Activated CD4-positive, alpha-beta T cell treated with anti-CD3 and anti-CD28 coated beads, Interleukin-2, amount 50 U/mL, for 24 hours (primary cell): Measurements from ENCODE around the gene NPAS2.

ENCODE experiments used
- DNase-seq, 2 donors: peaks; one replicate each; pipeline ENCODE4 v3.0.0-alpha.2; 2020; ENCODE audit warnings: low read depth in 1 of 2, low spot score in 1 of 2

The NPAS2 gene, protein sequence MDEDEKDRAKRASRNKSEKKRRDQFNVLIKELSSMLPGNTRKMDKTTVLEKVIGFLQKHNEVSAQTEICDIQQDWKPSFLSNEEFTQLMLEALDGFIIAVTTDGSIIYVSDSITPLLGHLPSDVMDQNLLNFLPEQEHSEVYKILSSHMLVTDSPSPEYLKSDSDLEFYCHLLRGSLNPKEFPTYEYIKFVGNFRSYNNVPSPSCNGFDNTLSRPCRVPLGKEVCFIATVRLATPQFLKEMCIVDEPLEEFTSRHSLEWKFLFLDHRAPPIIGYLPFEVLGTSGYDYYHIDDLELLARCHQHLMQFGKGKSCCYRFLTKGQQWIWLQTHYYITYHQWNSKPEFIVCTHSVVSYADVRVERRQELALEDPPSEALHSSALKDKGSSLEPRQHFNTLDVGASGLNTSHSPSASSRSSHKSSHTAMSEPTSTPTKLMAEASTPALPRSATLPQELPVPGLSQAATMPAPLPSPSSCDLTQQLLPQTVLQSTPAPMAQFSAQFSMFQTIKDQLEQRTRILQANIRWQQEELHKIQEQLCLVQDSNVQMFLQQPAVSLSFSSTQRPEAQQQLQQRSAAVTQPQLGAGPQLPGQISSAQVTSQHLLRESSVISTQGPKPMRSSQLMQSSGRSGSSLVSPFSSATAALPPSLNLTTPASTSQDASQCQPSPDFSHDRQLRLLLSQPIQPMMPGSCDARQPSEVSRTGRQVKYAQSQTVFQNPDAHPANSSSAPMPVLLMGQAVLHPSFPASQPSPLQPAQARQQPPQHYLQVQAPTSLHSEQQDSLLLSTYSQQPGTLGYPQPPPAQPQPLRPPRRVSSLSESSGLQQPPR

DNA sequence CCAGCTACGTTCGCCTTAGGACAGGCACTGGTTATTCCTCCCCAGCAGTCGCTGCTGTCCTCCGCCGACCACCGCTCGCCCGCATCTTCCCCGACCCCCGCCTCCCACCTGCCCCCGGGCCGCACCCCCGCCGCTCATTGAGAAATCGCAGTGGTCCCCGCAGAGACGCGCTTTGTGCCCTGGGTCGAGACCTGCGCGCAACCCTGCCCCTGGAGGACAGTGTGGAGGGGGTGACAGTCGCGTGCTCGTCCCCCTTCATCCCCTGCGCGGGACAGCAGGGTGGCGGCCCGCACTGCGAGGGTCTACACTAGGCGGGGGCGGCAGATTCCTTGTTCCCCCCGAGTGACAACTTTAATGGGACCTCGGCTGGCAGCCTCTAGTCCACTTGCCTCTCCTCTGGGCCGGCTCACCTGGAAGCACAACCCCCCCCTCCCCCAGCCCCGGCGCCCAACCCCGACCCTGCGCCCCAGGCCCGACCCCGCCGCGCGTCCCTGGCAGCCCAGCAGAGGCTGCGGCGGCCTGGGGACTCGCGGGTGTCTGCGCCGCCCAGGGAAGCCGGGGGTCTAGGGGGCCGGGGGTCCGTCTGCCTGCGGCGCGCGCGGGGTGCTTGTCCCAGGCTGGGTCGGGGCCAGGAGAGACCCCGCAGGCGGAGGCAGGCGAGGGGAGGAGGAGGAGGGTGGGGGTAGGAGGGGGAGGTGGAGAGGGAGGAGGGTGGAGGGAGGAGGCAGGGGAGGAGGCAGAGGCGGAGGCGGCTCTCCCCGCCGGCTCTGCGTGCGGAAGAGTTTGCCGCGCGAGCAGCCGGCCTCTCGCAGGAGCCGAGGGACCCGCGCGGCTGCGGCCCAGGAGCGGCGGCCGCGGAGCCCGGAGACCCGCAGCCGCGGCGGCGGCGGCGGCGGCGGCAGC lies at the start of gene NPAS2:
TSS of gene NPAS2 (plus strand) at position 770 of the 903 bp plus-strand sequence. CDS start 84,616 bp downstream, outside the sequence.
- no peak for DNase-seq

DNA sequence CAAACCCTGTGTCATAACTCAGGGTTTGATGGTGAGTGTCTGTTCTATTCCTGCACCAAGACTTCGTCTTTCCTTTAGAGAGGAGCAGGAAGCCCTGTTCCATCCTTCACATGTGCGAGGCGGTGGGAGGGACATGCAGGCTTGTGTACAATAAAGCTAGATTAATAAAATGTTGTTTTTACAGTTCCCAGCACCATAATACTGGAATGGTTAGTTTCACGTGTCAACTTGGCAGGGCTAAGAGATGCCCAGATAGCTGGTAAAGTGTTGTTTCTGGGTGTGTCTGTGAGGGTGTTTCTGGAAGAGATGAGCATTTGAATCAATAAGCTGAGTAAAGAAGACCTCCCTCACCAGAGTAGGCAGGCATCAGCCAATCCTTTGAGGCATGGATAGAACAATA lies 48.8 kb upstream of the NPAS2 start:
- DNase-seq, result no peak

DNA sequence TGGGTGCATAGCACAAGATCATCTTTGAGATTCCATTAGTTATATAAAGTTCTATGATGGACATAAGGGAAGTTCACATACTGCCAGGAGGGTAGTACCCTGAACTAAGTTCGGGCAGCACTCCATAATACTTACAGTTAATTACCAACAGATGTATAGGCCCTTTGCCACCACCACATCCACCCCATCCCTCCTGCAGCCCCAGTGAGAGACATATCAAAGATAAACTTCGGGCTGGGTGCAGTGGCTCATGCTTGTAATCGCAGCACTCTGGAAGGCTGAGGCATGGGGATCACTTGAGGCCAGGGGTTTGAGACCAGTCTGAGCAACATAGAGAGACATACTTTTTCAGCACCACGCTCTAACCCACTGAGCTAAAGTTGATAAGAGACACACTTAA lies 46.4 kb upstream of the NPAS2 start:
- no peak for DNase-seq

DNA sequence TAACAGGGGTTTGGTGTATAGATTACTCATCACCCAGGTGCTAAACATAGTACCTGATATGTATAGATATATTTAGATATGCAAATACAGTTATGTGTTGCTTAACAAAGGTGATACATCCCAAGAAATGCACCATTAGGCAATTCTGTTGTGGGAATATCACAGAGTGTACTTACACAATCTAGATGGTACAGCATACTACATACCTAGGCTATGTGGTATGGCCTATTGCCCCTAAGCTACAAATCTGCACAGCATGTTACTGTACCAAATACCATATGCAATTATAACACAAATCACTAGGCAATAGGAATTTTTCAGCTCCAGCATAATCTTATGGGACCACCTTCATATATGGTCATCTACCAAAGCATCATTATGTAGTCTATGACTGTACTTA lies 43.5 kb upstream of the NPAS2 start:
- DNase-seq, result no peak

DNA sequence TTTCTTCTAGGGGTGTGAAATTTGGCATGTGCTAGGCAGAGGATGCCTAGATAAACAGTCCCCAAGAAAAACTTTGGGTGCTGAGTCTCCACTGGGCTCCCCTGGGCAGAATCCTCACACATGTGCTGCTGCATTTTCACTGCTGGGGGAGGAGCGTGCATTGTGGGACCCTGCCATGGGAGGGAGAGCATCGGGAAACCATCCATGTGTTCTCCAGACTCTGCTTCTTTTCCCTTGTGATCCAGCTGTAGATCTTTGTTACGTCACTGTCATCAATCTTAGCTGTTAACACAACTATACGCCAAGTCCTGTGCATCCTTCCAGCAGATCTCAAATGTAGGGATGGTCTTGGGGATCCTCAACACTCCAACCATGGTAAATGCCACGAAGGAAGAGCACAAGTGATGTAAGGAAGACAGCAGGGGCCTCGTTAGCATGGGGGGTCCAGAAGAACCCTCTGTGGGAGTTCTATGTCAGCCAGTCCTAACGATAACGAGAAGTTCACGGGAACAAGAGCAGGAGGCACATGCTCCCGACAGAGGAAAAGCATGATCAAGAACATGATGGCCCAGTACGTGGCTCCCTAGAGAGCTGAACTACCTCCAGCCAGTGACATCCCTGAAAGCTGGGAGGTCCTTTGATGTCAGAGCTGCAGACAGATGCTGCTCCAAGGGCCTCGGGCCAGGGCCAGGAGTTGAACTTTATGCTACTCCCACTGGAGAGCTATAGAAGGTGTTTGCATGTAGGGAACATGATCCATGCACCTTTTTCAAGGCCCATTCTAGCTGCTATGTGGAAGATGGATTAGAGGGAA lies 41.1 kb upstream of the NPAS2 start:
- no peak for DNase-seq

DNA sequence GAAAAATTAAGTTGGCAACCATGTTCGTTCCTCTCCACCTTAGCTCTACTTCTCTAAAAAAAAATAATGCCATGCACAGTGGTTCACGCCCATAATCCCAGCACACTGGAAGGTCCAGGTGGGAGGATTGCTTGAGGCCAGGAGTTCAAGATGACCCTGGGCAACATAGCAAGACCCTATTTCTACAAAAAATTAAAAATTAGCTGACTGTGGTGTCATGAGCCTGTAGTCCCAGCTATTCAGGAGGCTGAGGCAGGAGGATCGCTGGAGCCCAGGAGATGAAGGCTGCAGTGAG lies 40.1 kb upstream of the NPAS2 start:
- no peak for DNase-seq

DNA sequence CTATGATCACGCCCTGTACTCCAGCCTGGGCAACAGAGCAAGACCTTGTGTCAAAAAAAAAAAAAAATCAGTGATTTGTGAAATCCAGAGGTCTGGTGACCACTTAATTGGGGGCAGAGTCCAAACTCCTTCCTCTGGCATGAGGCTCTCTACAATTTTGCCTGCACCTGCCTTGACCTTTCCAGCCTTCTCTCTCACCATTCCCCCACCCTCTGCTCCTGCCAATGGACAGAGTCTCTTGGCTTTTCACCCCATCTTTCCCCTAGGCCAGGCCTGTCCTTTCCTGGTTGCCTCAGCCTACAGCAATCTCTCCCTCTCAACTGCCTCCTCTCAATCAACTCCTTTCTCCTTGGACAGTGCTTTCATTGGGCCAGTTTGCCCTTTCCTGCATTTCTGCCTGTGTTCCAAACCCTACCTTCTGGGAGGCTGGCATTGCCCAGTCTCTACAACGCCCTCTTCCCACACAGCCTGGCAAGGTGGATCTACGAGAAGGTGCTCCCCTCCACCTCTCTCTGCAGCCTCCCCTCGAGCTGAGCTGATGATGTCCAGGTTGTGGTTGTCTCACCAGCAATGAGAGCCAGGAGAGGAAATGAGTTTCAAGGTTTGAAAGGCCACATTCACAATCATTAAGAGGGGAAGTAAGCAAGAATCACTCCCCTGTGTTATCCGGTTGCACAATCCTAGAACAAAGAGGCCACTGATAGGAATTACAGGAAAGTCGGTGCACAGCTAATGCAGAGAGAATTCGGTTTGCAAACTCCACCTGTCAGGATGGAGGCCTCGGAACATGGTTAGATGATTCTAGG lies 39.5 kb upstream of the NPAS2 start:
- DNase-seq, result no peak

DNA sequence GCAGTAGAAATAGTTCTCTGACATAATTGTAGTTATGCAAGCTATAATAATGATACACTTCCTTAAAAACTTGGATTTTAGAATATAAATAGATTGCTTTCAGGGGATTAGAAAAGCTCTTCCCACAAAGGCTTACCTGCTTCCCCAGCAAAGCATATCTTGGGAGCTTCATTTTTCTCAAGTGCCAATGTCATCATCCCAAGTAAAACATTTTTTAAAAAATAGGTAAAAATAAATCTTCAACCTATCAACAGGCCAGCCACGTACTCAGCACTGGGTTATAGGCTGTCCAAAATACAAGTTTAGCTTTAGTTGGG lies 39.0 kb upstream of the NPAS2 start:
- DNase-seq, result no peak

DNA sequence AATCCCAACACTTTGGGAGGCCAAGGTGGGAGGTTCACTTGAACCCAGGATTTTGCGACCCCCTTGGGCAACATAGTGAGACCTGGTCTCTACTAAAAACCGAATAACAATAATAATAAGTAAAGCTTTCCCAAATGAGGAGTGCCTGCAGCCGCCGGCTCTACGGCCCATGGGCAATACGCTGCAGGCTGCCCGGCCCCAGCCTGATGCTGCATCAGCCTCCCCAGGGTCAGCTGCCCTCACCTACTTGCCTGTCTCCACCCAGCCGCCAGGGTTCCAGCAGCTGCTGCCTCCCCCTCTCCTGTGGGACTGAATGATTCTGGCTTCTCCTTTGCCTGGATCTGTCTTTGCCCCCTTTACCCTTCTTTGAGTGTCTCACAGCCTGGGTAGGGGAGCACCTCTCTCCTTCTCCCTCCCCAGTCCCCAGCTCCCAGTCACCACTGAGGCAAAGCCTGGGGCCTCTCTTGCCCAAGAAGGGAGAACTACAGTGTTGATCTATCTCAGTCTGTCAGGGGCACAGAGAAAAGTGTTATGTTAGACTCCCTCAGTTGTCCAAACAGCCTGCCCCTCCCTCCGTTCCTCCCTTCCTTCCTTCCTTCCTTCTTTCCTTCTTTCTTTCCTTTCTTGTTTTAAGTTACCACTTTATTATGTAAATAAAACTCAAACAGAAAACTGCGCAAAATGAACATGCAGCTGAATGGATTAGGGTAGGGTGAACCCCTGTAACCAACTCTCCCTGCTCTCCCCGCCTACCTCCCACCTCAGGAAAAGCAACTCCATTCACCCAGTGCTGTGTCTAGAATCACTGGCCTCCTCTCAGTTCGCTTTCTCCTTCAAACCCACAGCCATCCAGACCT lies 38.2 kb upstream of the NPAS2 start:
- no peak for DNase-seq

DNA sequence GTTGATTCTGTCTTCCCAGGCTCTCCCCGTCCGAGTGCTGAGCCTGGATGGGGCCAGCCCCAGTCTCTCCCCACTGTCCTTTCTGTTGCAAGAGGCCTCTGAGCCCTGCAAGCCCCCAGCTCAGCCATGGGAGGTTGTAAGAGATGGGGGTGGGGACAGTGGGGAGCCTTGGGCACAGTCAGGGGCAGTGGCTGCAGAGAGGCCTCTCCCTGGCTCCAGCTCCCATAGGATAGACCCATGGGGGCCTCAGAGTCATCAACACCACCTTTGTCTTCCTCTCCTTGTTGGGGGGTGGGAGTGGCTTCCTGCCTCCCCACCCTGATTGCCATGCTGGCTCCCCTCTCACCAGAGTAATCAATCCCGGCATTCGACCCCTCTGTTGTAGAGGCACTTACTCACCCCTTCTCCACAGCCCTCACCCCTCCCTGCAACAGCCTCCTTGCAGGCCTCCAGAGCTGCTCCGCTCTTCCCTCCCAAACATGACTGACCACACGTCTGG lies 37.5 kb upstream of the NPAS2 start:
- DNase-seq, result no peak

DNA sequence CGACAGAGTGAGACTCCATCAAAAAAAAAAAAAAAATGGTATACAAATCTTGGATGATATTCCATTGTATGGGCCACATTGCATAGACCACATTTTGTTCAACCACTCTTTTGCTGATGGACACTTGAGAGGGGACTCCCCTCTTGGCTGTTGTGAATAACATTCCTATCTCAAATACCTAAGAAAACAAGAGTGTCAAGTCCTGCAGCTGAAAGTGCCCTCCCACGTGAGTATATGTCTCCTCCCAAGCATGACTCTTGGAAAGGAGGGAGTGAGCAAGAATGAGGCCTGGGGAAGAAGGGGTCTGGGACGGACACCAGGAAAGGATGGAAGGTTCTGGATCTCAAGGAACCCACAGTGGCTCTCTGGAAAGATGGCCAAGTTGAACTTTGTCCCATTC lies 36.0 kb upstream of the NPAS2 start:
- DNase-seq, result no peak

DNA sequence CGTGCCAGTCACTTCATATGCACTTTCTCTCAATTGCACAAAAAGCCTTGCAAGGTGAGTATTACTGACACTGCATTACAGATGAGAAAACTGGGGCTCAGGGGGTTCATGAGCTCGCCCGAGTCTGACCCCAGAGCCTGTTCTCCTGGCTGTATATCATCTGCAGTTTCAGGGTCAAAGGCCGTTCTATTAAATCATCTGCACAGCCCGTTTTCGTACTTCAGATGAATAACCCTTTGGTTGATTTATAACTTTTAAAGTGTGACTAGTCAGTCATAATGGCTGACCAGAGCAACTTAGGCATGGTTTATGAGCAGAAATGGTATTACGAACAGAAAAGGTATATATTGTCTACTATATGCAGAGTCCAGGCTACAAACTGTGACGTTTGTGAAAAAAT lies 35.3 kb upstream of the NPAS2 start:
- no peak for DNase-seq

DNA sequence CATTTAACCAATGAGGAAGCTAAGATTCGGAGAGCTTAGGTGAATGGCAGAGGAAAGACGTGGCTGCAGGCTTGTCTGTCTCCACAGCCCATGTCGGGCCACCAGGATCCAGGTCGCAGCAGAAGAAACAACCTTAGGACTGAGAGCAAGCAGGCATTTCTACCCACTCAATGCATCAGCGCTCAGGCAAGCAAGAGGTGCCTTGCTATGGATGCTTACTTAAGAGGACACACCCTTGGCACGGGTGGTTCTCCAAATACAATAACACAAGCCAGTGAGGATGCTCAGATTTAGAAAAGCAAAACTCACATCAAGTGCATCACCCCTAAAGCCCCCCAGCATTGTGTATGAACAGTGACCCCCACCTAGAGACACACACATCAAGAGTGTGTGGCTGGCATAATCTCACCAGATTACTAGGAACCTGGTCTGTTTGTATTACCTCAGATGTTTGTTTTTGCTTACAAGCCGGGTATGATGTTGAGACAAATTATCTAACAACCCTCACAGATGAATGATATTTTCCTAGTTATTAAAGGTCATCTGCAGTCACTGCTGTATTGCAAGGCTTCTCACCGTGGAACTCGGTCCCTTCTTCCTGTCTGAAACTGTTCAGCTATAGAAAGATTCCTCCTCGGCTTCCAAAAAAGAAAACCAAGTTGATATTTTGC lies 34.2 kb upstream of the NPAS2 start:
- no peak for DNase-seq

DNA sequence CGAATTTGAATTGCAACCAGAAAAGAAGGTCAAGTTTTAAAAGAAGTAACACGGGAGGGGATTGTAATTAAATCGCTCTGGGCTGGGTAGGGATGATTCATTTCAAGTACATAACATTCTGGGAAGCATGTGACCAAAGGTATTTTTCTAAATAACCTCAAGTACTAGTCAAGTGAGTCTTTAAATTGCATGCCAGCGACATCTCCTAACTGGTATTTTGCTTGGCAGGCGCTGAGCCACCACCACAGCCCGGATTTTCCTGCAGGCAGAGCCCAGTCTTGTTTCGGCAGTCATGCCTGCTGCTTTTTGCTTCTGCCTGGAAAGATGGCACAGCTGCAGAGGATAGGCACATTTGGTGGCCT lies 33.7 kb upstream of the NPAS2 start:
- DNase-seq, result no peak

DNA sequence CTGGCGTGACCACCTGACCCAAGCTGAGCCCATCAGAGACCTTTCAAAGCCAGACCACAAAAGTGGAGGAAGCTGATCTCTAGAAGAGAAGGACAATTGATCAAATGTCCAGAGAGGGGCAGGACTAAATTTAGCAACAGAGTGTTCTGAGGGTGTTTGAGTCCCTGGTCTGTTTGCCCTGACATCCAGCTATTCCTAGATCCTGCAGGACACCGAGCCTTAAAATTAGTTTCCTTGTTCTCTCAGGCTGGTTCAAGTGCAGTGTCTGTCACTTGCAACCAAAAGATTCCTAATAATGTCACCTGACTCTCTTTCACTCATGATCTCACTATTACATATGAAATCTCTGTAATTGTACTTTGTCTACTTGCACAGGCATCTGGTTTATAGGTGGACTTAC lies 33.0 kb upstream of the NPAS2 start:
- DNase-seq, result no peak

DNA sequence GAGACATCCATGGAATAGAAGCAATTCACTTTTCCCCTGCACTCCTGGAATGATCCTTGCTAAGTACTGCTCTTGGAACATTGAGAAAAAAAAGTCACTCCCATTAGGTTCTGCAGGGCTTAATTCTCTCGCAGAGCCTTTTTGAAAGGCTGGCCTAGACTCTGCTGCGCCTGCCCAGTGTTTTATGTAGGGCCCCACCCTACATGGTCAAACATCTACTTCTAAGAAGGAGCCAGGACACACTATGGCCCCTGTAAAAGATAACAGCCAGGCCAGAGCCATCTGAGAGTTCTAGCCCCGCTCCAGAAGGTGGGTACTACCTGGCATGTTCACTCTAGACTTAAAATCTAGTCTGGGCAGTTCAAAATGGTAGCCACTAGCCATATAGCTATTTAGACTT lies 30.6 kb upstream of the NPAS2 start:
- DNase-seq, result no peak

DNA sequence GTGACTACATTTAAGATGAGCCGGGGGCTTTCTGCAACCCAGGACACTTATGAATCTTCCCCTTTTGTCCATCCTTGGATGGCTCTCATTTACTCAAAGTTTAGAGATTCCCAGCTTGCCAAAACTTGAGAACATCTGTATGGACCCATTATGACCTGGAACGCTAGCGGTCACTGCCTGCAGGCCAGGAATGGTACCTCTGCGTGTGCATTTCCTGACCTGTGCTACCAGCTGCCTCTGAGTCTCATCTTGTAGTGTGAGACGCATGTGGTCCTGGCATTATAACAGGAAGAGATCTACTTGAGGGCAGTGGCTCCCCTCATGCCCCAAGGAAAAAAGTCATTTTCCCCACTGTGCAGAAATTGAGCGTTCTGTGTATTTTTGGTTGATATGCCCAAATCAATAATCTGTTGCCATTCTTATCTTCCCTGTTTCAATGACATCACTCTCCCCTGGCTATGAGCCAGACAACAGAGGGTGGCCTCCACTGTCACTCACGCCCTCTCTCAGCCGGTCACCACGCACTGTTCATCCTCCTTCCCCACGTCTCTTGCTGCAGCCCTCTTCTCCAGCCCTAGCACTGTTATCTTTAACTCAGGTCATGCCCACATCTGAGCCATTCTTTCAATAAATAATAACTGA lies 28.5 kb upstream of the NPAS2 start:
- DNase-seq, result no peak

DNA sequence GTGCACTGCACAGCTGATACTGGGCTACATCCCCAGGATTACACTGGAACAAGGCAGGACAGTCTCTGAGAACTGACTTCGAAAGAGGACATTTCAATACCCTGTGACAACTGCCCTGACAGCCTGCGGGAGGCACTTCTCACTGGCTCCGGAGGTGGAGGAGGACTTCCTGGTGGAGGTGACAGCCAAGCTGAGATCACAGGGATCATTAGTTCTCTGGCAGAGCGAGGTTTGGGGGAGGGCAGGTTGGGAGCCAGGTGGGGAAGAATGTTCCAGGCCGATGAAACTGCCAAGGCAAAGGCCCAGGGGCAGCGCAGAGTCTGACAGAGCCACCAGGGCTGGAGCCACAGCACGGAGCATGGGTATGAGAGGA lies 28.0 kb upstream of the NPAS2 start:
- DNase-seq, result no peak
